NB4 (cell line): ENCODE data around the gene MAML2.

ENCODE experiments used
- CTCF ChIP-seq: IDR thresholded peaks from one replicate; pipeline ENCODE4 v1.5.1; 2012; ENCODE audit warnings: low read depth, low read length
- POLR2A ChIP-seq: IDR thresholded peaks from 2 replicates; pipeline ENCODE4 v1.6.1; 2011; ENCODE audit warnings: mild to moderate bottlenecking; ENCODE audit not compliant: insufficient read length; ENCODE audit errors: extremely low read depth

- TF ChIP-seq POLR2A (no peak), CTCF (no peak)
These were observed 122.9 kb downstream of the MAML2 start for GRCh38 chr11:96219981-96220623.
